ENCODE measurements around the gene FAM163B.

FAM163B gene

DNA sequence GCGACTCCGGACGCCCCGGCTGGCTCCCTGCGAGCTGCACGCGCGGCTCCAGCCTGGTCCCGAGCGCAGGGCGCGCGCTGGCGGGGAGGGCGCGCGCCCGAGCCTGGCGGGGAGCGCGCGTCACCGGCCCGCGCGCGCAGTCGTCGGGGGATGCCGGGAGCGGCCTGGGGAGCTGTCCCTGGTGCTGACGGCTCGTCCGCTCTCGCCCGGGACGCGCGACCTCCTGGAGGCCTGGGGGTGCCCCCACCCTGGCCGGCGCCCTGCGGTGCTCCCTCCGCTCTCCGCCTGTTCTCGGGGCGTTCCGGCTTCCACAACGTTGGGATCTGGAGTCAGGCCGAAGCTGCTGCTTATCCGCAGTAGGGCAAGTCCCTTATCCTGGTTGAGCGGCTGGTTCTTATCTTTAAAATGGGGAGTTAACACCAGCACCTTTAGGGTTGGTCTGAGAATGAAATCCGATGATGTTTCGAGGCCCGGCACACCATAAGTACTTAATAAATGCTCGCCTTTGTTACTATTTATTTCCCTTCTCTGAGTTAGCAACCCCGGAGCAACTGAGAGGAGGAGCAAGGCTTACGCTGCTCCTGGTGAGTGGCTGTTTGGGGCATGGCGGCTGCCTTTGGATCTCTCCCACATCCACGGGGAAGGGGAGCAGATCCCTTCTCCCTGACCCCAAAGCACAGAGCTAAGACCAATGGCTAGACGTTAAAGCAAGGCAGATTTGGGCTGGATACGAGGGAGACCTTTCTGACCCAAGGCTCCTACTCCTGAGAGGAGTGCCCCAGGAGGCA is at the start of gene FAM163B:
Gene FAM163B, minus strand, starts transcription at position 79 of the 788 bp plus-strand sequence. CDS start 29,166 bp downstream, outside the sequence.
- DNase-seq = peak; percentile 54

DNA sequence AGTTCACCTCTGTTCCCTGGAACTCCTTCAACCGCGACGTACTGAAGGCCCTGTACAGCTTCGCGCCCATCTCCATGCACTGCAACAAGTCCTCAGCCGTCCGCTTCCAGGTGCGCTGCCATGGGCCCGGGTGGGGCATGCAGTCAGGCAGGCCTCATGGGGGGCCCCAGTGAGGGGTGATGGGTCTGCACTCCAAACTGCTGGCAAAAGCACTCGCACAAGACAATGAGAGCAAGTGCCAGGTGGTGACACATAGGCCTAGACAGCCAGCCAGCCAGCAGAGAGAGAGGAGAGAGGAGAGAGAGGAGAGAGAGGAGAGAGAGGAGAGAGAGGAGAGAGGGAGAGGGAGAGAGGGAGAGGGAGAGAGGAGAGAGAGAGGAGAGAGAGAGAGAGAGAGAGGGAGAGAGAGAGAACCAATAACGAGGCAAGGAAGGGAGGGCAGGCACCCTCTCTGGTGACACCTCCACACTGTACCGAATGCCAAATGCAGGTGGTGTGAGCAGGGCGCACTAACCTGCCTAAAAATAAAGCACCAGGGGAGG is 48.0 kb upstream of the FAM163B start:
- peak; percentile 38 for DNase-seq

DNA sequence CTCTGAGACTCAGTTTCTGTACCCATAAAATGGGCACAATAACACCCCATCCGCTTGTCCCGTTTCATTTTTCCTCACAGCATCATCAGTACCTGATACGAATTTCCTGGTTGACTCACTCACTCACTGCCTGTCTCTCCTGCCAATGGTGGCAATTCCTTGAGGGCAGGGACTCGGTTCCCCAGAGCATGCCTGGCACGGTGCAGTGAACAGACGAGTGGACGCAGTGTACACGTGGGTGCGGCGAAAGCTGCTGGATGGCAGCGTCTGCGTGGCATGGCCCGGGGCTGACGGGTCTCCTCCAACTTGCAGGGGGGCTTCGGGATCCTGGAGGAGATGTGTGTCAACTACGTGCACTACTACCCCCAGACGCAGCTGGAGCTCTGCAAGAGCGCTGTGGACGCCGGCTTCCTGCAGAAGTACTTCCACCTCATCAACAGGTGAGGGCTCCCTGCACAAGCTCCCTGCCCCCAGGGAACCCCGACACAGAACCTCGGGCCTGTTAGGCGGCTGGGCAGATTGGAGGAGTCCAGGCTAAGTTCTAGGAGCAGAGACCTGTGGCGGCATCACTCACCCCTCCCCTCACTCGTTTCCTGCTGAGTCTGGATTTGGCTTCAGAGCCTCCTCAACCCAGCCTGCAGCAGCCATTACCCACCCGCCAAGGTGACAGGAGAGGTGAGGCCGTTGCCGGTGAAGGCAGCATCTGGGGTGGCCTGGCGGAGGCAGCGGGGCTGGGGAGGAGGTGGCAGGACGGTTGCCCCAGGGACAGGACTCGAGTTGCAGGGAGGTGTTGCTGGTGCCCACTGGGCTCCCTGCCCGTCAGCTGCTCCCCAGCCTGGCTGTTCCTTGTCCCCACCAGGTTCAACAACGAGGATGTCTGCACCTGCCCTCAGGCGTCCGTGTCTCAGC is 47.3 kb upstream of the FAM163B start:
- DNase-seq = peak; percentile 77

DNA sequence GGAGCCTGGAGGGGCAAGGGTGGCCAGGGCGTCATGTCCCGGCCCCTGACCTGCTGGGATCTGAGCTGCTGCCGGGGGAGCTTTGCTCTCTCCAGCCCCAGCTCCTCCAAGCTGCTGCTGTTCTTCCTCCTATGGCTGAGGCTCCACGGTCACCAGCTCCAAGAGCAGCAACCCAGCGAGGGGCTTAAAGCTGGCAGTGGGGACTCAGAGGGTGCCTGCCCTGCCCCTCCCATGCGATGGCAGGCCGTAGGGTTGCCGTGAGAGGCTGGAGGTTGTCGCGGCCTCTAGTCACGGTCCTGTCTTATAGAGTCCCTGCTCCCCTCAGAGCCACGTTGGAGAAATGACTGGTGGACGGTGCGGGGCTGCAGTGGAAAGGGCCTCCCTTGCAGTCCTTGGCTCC is 46.5 kb upstream of the FAM163B start:
- DNase-seq = no peak

DNA sequence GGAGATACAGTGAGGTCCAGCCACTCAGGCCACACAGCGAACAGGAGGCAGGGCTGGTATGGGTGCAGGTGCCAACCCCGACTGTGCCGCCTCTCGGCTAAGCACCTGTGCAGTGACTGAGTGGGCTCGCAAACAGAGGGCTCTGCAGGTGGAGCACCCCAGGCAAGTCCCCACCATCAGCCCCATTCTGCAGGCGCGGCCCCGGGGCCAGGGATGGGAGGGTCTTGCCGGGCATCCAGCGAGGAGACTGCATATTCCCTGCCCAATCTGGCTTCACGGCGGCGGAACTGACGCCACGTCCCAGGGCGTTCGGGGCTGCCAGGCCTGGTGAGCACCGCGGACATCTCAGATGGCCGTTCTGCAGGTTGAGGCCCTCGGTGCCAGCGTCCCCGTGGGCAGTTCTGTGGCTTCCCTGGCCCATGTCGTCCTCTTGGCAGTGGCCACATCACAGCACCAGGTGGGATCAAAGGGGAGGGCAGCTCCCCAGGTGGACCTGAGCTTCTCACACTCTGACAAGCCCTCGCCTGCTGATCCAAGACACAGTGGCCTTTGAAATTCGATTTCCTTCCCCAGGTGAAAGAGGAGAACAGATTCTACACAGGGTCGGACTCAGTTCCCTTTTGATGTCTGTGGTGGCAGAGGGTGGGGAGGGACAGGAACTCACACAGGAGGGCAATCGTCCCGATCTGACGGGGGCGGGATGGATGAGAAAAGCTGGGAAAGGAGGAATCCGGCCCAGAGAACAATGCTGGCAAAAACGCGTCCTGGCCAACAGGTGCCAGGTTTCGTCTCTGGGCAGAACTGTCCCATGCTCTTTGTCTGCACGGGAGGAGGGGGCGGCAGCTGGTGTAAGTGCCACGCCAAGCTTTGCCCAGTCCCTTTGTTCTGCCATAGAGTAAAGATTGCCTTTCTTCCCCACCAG is 45.8 kb upstream of the FAM163B start:
- no peak for DNase-seq

DNA sequence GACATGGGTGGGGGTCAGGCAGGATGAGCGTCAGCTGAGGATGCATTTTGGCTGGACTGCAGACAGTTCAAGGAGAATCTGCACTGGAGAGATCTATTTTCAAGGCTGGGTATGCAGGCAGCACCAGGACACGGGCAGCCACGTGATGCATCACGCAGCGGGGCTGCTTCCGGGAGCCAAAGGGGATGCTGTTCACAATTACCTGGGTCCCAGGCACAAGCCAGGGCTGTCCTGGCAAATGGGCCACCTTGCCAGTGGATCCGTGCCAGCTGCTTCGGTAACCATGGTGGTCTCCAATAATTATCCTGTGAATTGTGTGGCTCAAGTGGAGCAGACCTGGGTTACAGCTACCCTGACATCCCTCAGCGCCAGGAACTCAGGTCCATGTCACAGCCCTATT is 44.4 kb upstream of the FAM163B start:
- DNase-seq = no peak

DNA sequence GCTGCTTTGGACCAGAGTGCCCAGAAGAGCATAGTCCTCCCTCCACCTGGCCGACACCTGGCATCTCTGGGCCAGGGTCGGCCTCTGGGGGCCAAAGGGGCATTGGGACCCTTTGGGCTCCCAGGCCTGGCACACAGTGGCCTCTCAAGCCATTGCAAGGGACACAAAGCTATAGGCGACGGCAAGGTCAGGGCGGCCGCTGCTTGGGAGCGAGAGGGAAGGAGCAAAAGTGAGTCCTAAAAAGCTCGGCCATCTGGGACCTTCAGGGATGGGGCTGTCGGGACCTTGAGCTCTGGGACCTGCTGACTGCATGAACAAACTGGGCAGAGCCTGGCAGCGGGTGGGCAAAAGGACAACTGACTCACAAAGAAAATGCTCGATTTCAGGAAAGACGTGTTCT is 40.8 kb upstream of the FAM163B start:
- DNase-seq = no peak

DNA sequence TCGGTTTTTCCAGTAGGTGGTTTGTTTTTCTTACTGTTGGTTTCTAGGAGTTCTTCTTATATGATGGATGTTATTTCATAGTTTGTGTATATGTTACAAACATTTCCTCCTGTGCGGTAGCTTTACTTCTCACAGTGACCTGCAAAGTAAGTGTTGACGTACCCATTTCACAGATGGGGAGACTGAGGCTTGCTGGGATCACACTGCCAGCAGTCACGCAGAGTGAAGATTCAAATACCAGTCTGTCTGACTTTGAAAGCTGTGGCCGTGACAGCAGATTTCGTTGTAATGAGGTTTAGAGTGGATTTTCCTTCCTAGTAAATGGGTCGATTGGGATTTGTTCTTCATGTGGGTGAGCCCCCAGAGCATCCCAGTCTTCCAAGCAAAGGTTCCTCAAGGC is 40.0 kb upstream of the FAM163B start:
- no peak for DNase-seq

DNA sequence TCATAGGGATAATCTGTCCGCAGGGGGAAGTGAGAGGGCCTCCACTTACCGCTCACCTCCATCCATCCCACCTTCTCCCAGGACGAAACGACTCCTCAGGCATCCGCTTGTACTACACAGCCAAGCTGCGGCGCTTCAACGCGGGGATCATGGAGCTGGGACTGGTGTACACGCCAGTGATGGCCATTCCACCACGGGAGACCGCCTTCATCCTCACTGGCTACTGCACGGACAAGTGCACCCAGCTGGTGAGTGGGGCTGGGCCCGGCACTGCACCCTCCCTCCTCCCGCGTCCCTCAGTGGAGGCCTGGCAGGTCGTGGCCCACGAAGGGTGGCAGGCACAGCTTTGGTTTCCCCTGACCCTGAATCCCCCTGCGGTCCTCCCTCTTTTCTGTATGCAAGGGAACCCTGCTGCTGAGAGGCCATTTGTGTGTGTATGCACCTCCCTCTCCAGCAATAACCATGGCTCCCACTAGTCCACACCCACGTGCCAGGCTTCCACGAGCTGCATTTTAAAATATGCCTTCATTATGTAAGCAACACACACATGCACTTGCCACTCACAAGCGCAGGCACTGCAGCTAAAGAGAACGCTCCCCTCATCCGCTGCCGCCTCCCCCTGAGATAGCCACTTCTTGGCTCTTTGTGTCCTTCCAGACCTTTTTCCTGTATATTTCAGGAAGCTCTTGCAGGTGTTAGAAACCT is 38.7 kb upstream of the FAM163B start:
- DNase-seq = no peak

DNA sequence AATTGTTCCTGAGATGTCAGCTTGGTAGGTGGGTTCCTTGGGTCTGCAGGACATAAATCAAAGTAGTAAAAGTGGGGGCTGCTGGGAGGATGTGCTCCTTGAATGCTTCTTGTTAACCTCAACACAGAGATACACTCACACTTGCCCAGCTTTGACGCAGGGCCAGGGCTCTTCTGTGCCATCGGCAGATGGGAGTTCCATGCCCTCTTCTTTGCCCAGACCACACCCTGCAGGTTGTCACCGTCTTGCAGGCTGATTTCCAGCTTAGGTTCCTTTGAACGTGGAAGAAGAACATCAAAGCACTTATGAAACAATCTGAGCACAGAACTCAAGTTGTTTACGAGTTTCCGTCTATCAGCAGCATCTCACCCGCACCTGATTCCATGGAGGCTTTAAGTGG is 38.0 kb upstream of the FAM163B start:
- DNase-seq = no peak

DNA sequence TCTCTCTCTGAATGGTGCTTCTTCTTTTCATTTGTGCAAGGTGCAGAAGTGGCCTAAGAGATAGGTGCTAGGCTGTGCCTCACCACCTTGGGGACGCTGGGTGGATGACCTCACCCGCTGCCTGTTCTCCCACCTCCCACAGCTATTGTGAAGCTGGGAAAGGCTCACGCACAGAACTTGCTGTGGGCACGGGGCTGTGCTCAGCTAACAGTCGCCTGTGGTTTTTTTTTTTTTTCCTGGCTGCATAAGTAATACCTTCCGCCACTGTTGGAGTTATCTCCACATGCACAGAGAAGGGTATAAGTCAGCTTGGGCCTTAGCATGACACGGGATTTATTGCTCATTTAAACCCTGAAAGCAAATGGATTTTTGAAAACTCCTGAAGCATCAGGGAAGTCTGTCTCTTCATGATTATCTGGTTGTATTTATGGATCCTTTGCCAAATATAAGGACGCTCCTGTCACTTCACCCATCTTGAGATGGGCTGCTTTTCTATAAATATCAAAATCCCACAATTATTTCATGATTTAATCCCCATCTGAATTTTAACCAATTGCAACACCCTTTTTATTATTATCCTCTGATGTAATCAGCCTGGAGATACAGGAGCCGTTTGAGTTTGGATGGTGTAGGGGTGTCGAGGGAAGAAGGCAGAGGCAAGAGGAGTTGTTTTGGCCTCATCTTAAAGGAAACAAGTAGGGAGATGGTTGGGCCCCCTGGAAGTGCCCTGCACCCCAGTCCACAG is 36.0 kb upstream of the FAM163B start:
- no peak for DNase-seq

DNA sequence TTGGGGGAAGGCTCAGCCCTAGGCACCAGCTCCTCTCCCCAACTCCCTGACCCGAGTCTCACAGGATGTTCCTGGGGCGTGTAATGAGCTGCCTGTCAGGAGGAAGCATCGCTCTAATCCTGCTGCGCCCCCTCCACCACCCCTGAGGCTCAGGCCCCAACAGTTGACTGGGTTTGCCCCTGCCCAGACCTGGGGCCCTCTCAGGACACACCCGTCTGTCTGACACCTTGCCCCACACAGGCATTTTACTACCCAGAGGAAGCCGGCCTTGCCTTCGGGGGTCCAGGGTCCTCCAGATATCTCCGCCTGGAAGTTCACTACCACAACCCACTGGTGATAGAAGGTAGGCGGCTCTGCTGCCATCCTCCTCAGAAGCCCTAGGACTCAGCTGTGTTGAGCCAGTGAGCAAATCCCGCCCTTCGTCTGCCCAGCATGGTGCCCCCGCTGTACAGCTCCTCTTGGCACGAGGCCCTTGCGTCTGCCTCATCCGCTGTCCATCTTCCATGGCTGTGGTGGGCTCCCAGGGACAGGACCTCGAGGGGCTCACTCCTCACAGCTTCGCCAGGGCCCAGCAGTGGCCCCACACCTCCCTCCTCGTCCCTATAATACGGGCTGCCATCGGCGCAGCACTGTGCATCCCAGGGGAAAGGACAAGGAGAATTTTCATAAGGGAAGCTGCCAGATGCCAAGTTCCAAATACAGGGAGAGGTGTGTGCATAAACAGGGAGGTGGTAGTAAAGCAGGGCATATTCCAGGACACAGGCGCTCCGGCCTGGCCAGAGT is 35.0 kb upstream of the FAM163B start:
- DNase-seq = no peak

DNA sequence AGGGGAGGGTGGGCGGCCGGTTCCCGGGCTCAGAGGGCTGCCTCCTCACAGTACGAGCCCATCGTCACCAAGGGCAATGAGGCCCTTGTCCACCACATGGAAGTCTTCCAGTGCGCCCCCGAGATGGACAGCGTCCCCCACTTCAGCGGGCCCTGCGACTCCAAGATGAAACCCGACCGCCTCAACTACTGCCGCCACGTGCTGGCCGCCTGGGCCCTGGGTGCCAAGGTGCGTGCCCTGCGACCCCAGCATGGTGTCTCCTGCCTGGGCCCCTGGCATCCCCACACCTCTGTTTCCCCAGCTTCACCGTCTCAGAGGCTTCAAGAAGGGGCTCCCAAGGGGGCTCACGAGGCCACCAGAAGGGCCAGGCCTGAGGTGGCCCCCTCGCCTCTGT is 34.2 kb upstream of the FAM163B start:
- no peak for DNase-seq

DNA sequence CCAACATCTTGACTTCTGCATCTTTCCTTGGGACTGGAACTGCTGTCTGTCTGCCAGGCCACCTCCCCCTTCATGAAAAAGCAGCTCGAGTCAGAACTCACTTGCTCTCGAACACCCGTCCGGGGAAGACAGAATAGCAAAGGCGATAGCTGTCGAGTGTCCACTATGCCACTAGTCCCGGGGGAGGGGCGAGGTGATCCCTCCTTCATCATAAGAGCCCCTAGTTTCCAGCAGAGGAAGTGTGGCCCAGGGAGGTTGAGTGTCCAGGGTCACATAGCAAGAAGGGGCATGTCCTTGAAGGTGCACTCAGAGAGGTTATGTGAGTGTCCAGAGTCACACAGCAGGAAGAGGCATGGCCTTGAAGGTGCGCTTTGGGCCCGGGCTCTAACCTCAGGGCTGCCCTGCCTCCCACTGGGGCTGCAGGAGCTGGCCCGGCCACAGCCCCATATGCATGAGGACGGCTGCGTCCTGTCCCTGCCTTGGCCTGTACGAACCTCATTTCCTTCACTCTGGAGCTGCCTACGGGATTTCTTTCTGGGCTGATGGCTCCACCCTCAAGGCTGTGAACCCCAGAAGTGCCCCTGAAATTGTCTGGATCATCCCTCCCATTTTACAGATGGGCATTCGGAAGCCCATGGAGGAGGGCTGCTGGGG is 33.6 kb upstream of the FAM163B start:
- no peak for DNase-seq

DNA sequence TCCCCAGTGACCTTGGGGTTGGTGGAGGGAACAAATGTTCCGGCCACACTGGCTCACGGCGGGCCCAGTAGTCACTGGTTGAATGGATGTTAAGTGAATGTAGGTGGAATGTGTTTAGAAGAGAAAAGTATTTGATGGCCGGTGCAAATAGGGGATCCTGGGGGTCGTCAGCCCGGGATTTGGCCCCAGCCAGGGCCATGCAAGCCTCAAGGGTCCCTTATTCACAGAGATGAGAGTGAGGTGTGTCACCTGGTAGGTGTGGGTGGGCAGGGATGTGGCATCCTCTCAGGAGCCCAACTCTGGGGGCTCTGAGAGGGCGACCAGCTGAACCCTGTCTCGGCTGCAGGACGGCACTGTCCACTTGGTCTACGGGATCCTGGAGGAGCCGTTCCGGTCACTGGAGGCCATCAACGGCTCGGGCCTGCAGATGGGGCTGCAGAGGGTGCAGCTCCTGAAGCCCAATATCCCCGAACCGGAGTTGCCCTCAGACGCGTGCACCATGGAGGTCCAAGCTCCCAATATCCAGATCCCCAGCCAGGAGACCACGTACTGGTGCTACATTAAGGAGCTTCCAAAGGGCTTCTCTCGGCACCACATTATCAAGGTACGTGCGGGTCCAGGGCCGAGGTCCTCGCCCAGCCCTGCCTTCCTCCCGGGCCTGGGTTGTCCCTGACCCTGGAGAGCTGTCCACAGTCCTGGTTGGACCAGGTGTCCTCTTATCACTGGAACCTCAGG is 32.8 kb upstream of the FAM163B start:
- DNase-seq = no peak

DNA sequence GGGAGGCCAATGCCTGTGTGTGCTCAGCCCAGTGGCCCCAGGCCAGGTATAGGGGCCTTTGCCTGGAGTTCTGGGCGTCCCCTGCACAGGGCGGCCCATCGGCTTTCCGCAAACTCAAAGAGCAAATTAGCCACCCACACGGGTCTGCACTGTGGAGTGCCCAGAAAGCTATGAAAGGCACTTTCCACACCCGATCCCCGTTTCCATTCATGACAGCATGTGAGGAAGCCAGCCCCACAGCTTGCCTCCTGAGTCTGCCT is 32.1 kb upstream of the FAM163B start:
- DNase-seq = no peak

DNA sequence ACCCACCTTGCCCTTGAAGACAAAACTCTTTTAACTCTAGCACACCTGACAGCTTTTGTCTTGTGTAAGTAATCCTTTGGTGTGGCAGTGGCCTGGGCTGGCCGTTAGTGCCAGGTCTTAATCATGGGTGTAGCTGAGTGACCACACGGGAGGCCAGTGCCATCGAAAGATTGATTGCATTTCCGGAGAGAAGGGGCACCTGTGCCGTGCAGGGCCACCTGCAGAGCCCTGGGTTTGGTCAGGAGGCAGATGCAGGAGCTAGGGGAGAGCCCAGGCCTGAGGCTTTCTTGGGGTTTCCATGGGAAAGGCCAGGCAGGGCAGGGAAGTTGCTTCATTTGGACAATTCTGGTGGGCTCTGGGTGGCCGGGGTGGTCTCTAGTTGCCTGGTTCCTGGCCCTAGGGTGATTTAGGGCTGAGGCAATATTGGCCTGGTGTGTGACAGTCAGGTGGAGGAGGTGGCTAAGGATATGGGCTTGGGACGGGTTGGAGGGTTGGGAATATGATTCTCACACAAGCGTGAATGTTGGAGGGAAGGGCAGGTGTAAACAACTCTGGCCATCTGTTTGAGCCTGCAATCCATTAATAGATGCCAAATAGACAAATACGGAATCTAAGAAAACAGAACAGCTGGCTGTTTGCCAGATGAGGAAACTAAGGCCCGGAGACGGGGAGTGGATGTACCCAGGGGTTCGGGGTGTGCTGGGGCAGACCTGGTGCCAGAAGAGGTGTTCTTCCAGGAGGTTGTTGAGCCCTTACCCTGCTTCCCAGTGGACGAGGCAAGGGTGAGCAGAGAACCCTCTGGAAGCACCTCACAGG is 31.6 kb upstream of the FAM163B start:
- no peak for DNase-seq

DNA sequence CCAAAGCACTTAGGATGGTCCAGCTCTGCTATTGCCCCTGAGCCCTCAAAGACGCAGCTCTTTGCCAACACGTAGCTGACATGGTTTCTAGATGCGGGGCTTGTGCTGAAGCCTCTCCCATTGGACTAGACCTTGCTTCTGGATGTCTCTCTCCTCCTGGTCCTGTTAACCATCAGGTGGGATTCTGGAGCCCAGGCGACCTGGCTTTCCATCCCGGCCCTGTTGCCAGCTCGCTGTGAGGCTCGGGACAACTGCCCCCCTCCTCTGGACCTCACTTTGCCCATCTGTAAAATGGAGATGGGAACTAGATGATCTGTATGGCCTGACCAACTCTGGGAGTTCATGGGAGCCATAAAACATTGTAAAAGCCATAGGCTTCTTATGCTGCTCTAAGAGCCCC is 31.0 kb upstream of the FAM163B start:
- DNase-seq = no peak

DNA sequence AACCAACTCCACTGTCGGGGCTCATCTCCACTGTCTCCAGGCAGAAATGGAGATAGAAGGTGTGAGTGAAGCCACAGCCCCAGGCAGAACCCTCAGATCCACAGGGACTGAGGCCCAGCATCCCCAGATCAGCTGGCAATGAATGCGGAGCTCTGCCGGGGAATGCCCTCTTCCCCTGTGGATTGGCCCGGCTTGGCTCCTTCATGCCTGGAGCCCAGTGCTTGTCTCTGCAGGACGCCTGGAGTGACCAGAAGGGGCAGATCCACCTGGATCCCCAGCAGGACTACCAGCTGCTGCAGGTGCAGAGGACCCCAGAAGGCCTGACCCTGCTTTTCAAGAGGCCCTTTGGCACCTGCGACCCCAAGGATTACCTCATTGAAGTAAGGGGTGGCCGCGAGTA is 30.4 kb upstream of the FAM163B start:
- no peak for DNase-seq
